Measurements from ENCODE around the gene COL12A1. TPM values are rescaled to one million over a fixed set of nuclear protein-coding genes. Genes with fewer than 3 reads are reported as not detected.

The COL12A1 gene
- total and polyA plus RNA-seq, 2 of the 13 experiments (the other 11 are each of a cell fraction or from before 2014, with no cell fraction given), result 0.02 TPM; not detected in 1

DNA sequence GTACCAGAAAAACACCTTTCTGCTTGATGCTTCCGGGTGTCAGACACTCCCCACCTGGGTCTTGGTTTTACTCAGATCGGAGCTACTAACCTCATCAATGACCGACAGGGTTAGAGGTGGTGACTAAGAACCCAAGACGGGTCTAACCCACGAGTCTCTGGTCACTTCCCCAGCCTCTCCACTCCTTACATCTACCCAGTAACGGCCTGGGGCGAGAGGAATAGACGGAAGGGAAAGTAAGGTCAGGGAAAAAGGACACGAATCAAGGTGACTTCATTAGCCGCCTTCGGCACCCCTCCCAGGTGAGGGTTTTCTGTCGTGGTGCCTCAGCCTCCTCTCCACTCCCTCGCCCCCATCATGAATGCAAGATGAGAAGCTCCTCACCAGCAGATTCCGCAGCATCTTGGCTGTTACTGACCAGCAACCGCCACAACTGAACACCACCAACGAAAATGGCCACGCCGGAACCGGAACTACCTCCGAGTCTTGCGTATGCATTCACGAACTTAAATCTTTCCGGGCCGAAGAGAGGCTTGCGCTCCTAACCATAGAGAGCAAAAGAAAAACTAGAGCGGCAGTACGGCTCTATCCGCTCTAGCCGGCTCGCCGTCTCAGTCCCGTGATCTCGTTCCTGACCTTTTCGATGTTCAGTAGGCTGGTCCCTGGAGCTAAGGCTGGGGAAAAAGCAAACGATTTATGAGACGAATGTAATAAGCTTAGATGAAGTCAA, 37.6 kb upstream of the COL12A1 start, which contains the start of gene COX7A2 (continued):
- TF ChIP-seq, protein P1, sequence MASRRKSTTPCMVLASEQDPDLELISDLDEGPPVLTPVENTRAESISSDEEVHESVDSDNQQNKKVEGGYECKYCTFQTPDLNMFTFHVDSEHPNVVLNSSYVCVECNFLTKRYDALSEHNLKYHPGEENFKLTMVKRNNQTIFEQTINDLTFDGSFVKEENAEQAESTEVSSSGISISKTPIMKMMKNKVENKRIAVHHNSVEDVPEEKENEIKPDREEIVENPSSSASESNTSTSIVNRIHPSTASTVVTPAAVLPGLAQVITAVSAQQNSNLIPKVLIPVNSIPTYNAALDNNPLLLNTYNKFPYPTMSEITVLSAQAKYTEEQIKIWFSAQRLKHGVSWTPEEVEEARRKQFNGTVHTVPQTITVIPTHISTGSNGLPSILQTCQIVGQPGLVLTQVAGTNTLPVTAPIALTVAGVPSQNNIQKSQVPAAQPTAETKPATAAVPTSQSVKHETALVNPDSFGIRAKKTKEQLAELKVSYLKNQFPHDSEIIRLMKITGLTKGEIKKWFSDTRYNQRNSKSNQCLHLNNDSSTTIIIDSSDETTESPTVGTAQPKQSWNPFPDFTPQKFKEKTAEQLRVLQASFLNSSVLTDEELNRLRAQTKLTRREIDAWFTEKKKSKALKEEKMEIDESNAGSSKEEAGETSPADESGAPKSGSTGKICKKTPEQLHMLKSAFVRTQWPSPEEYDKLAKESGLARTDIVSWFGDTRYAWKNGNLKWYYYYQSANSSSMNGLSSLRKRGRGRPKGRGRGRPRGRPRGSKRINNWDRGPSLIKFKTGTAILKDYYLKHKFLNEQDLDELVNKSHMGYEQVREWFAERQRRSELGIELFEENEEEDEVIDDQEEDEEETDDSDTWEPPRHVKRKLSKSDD (CRISPR knock-in tag; IDR thresholded peaks at IDR 0.05; ENCODE audit: low read depth), result peak; percentile 86; the same call in 1 of the 2 replicates
- TF ChIP-seq, protein P2, sequence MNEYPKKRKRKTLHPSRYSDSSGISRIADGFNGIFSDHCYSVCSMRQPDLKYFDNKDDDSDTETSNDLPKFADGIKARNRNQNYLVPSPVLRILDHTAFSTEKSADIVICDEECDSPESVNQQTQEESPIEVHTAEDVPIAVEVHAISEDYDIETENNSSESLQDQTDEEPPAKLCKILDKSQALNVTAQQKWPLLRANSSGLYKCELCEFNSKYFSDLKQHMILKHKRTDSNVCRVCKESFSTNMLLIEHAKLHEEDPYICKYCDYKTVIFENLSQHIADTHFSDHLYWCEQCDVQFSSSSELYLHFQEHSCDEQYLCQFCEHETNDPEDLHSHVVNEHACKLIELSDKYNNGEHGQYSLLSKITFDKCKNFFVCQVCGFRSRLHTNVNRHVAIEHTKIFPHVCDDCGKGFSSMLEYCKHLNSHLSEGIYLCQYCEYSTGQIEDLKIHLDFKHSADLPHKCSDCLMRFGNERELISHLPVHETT (CRISPR knock-in tag; conservative IDR thresholded peaks at IDR 0.05), result 0 out of 2 replicates have a peak, but pooled peaks have one; percentile 24
- no peak for TF ChIP-seq SOX6 (IDR thresholded peaks at IDR 0.05)
- peak; percentile 76 for TF ChIP-seq SOX6 (CRISPR knock-in tag; IDR thresholded peaks at IDR 0.05)
- TF ChIP-seq ZNF713 (CRISPR knock-in tag; IDR thresholded peaks at IDR 0.05), result no peak
- TF ChIP-seq, protein P3, sequence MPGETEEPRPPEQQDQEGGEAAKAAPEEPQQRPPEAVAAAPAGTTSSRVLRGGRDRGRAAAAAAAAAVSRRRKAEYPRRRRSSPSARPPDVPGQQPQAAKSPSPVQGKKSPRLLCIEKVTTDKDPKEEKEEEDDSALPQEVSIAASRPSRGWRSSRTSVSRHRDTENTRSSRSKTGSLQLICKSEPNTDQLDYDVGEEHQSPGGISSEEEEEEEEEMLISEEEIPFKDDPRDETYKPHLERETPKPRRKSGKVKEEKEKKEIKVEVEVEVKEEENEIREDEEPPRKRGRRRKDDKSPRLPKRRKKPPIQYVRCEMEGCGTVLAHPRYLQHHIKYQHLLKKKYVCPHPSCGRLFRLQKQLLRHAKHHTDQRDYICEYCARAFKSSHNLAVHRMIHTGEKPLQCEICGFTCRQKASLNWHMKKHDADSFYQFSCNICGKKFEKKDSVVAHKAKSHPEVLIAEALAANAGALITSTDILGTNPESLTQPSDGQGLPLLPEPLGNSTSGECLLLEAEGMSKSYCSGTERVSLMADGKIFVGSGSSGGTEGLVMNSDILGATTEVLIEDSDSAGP (CRISPR knock-in tag; IDR thresholded peaks at IDR 0.05; ENCODE audit: borderline replicate concordance), result peak; percentile 86
- TF ChIP-seq ZSCAN21 (CRISPR knock-in tag; IDR thresholded peaks at IDR 0.05; ENCODE audit: borderline replicate concordance), result no peak
- no peak for TF ChIP-seq MAFK (conservative IDR thresholded peaks at IDR 0.05 in 1 of 2, IDR thresholded peaks at IDR 0.05 in 1 of 2; ENCODE audit: low read length in 2 of 2)
- no peak for TF ChIP-seq RCOR2 (CRISPR knock-in tag; IDR thresholded peaks at IDR 0.05)
- TF ChIP-seq, protein P4, sequence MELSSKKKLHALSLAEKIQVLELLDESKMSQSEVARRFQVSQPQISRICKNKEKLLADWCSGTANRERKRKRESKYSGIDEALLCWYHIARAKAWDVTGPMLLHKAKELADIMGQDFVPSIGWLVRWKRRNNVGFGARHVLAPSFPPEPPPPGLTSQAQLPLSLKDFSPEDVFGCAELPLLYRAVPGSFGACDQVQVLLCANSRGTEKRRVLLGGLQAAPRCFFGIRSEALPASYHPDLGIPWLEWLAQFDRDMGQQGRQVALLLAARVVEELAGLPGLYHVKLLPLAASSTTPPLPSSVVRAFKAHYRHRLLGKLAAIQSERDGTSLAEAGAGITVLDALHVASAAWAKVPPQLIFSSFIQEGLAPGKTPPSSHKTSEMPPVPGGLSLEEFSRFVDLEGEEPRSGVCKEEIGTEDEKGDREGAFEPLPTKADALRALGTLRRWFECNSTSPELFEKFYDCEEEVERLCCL (CRISPR knock-in tag; IDR thresholded peaks at IDR 0.05; ENCODE audit: borderline replicate concordance), result no peak
- TF ChIP-seq PRPF4 (IDR thresholded peaks at IDR 0.05; ENCODE audit: low read depth, low read length, poor library complexity, severe bottlenecking), result no peak
- TF ChIP-seq MBNL3 (CRISPR knock-in tag; conservative IDR thresholded peaks at IDR 0.05), result no peak
- TF ChIP-seq CHCHD3 (CRISPR knock-in tag; IDR thresholded peaks at IDR 0.05), result no peak
- peak; percentile 88; the same call in 1 of the 2 replicates for TF ChIP-seq MTF2 (CRISPR knock-in tag; IDR thresholded peaks at IDR 0.05; ENCODE audit: borderline replicate concordance)
- TF ChIP-seq, protein P5, sequence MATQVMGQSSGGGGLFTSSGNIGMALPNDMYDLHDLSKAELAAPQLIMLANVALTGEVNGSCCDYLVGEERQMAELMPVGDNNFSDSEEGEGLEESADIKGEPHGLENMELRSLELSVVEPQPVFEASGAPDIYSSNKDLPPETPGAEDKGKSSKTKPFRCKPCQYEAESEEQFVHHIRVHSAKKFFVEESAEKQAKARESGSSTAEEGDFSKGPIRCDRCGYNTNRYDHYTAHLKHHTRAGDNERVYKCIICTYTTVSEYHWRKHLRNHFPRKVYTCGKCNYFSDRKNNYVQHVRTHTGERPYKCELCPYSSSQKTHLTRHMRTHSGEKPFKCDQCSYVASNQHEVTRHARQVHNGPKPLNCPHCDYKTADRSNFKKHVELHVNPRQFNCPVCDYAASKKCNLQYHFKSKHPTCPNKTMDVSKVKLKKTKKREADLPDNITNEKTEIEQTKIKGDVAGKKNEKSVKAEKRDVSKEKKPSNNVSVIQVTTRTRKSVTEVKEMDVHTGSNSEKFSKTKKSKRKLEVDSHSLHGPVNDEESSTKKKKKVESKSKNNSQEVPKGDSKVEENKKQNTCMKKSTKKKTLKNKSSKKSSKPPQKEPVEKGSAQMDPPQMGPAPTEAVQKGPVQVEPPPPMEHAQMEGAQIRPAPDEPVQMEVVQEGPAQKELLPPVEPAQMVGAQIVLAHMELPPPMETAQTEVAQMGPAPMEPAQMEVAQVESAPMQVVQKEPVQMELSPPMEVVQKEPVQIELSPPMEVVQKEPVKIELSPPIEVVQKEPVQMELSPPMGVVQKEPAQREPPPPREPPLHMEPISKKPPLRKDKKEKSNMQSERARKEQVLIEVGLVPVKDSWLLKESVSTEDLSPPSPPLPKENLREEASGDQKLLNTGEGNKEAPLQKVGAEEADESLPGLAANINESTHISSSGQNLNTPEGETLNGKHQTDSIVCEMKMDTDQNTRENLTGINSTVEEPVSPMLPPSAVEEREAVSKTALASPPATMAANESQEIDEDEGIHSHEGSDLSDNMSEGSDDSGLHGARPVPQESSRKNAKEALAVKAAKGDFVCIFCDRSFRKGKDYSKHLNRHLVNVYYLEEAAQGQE (IDR thresholded peaks at IDR 0.05; ENCODE audit: borderline replicate concordance in 1 of 2, low read depth in 1 of 2, low read length in 2 of 2), result peak in 1 of 2 experiments; percentile 44; a peak in 1 of 4 replicates
- no peak for TF ChIP-seq NR3C1 (CRISPR knock-in tag; IDR thresholded peaks at IDR 0.05)
- 0 out of 2 replicates have a peak, but pooled peaks have one; percentile 77 for TF ChIP-seq ZNF136 (CRISPR knock-in tag; IDR thresholded peaks at IDR 0.05; ENCODE audit: low read depth)
- no peak for TF ChIP-seq SMARCC2 (IDR thresholded peaks at IDR 0.05)
